Smooth muscle cell (in vitro differentiated cells): ENCODE results near the gene IRF3. TPM values are rescaled to one million over a fixed set of nuclear protein-coding genes. Genes with fewer than 3 reads are reported as not detected.

Source experiments
- DNase-seq: peaks from one replicate; lab custom pipeline; 2025; ENCODE audit not compliant: unreplicated experiment; lab: John Stamatoyannopoulos, UW
- H2AFZ ChIP-seq: fragments of 200-600 bp; sonication (generic); 2 replicates; pipeline ENCODE4 v1.6.0; 2016; ENCODE audit warnings: antibody characterized with exemption, low read depth, mild to moderate bottlenecking
- H3F3A ChIP-seq: fragments of 200-600 bp; sonication (generic); 2 replicates; pipeline ENCODE4 v1.6.0; 2017; ENCODE audit warnings: antibody characterized with exemption, low read depth
- H3K27ac ChIP-seq: fragments of 200-600 bp; sonication (generic); 2 replicates; pipeline ENCODE4 v1.5.1; 2016; ENCODE audit warnings: low read depth, mild to moderate bottlenecking
- H3K27me3 ChIP-seq: fragments of 200-600 bp; sonication (generic); 2 replicates; pipeline ENCODE4 v1.6.1; 2016; ENCODE audit warnings: low read depth, mild to moderate bottlenecking
- H3K36me3 ChIP-seq: fragments of 200-600 bp; sonication (generic); 2 replicates; pipeline ENCODE4 v1.5.1; 2016; ENCODE audit warnings: low read depth
- H3K4me1 ChIP-seq: fragments of 200-600 bp; sonication (generic); 2 replicates; pipeline ENCODE4 v1.5.1; 2016; ENCODE audit warnings: low read depth
- H3K4me2 ChIP-seq: fragments of 200-600 bp; sonication (generic); 2 replicates; pipeline ENCODE4 v1.6.0; 2016; ENCODE audit warnings: mild to moderate bottlenecking
- H3K4me3 ChIP-seq: fragments of 200-600 bp; sonication (generic); 2 replicates; pipeline ENCODE4 v1.5.1; 2016; ENCODE audit warnings: mild to moderate bottlenecking
- H3K79me2 ChIP-seq: fragments of 200-600 bp; sonication (generic); 2 replicates; pipeline ENCODE4 v1.6.0; 2016; ENCODE audit warnings: low read depth, mild to moderate bottlenecking
- H3K9ac ChIP-seq: fragments of 200-600 bp; sonication (generic); 2 replicates; pipeline ENCODE4 v1.6.0; 2016; ENCODE audit warnings: low read depth
- H3K9me3 ChIP-seq: fragments of 200-600 bp; sonication (generic); replicated peaks from 2 replicates; pipeline ENCODE4 v1.5.1; 2016; ENCODE audit warnings: low read depth
- H4K20me1 ChIP-seq: fragments of 200-600 bp; sonication (generic); 2 replicates; pipeline ENCODE4 v1.6.0; 2016; ENCODE audit warnings: low read depth
- WGBS: methylation state at CpG from one replicate; pipeline ENCODE4 v1.1.7; 2016; ENCODE audit warnings: low lambda C conversion rate; 5-methylcytosine and 5-hydroxymethylcytosine counted together
- polyA plus RNA-seq: library from polyadenylated mRNA; unstranded; fragments of >200 nt; fragmentation: Nextera tagmentation; extraction: Ambion mirVana; gene quantifications from 2 replicates; pipeline ENCODE4 v1.2.1, GENCODE V29; 2016
- total RNA-seq: library from RNA; depleted of rRNA; stranded (reverse); fragments of >200 nt; gene quantifications from 2 replicates; pipeline ENCODE4 v1.2.3, GENCODE V29; 2014
- TF ChIP-seq, protein P1 (sequence below): fragments of 200-600 bp; sonication (generic); IDR thresholded peaks from 2 replicates; pipeline ENCODE4 v1.5.1; 2017; ENCODE audit warnings: borderline replicate concordance, mild to moderate bottlenecking, antibody characterized with exemption; ENCODE audit not compliant: insufficient read depth, poor library complexity, severe bottlenecking

IRF3 gene
- total and polyA plus RNA-seq, 2 experiments from 2014 or later, result 35.1 to 45.9 TPM

GRCh38 chr19:49710372-49710951 is 44.8 kb upstream of the IRF3 start:
- Histone ChIP-seq H3K4me1 (no peaks in the 10 kb centered on the region), H3K79me2 (no peaks in the 10 kb centered on the region), H4K20me1 (no peaks in the 10 kb centered on the region), H3K27me3 (no peaks in the 10 kb centered on the region), H3K9me3 (no peaks in the 10 kb centered on the region), H3K27ac (no peak overlapping the region), H3K4me3 (no peak overlapping the region), H3K9ac (no peak overlapping the region), H2AFZ (no peak overlapping the region), H3K4me2 (no peak overlapping the region), H3F3A (no peaks in the 10 kb centered on the region), H3K36me3 (no peaks in the 10 kb centered on the region)
- no peak for DNase-seq
- TF ChIP-seq, protein P1, sequence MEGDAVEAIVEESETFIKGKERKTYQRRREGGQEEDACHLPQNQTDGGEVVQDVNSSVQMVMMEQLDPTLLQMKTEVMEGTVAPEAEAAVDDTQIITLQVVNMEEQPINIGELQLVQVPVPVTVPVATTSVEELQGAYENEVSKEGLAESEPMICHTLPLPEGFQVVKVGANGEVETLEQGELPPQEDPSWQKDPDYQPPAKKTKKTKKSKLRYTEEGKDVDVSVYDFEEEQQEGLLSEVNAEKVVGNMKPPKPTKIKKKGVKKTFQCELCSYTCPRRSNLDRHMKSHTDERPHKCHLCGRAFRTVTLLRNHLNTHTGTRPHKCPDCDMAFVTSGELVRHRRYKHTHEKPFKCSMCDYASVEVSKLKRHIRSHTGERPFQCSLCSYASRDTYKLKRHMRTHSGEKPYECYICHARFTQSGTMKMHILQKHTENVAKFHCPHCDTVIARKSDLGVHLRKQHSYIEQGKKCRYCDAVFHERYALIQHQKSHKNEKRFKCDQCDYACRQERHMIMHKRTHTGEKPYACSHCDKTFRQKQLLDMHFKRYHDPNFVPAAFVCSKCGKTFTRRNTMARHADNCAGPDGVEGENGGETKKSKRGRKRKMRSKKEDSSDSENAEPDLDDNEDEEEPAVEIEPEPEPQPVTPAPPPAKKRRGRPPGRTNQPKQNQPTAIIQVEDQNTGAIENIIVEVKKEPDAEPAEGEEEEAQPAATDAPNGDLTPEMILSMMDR, result no peak
- 82% methylated on average over 20 of the region's 20 CpGs for WGBS

DNA sequence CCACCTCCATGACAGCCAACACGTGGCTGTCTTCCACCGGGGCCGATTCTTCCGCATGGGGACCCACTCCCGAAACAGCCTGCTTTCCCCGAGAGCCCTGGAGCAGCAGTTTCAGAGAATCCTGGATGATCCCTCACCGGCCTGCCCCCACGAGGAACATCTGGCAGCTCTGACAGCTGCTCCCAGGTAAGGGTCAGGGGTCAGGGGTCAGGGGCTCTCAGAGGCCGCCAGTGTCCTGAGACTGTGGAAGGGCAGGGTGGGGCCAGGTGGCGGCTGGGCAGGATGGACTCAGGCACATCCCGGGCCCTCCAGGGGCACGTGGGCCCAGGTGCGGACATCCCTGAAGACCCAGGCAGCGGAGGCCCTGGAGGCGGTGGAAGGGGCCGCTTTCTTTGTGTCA is 40.3 kb upstream of the IRF3 start:
- no peaks in the 10 kb centered on the region for H3K9me3 ChIP-seq
- no peak overlapping the region for H3K4me3 ChIP-seq
- H3K27ac ChIP-seq, result no peak overlapping the region
- TF ChIP-seq, protein P1, result no peak
- H3K4me1 ChIP-seq, result no peaks in the 10 kb centered on the region
- DNase-seq, result no peak
- H3K27me3 ChIP-seq, result no peaks in the 10 kb centered on the region
- H2AFZ ChIP-seq, result no peak overlapping the region
- no peak overlapping the region for H3K4me2 ChIP-seq
- no peak overlapping the region for H3K9ac ChIP-seq
- H3K36me3 ChIP-seq, result no peaks in the 10 kb centered on the region
- no peaks in the 10 kb centered on the region for H3F3A ChIP-seq
- H3K79me2 ChIP-seq, result no peaks in the 10 kb centered on the region
- no peaks in the 10 kb centered on the region for H4K20me1 ChIP-seq
- 97% methylated on average over 16 of the region's 16 CpGs for WGBS

- Histone ChIP-seq H3K4me2 (no peak overlapping the region), H3F3A (no peaks in the 10 kb centered on the region), H4K20me1 (no peaks in the 10 kb centered on the region), H3K79me2 (no peaks in the 10 kb centered on the region), H3K36me3 (no peaks in the 10 kb centered on the region), H3K27me3 (no peaks in the 10 kb centered on the region), H2AFZ (no peak overlapping the region), H3K9me3 (no peaks in the 10 kb centered on the region), H3K27ac (no peak overlapping the region), H3K4me1 (no peaks in the 10 kb centered on the region), H3K4me3 (no peak overlapping the region), H3K9ac (no peak overlapping the region)
- WGBS, result 95% methylated on average over 22 of the region's 22 CpGs
- TF ChIP-seq, protein P1, result no peak
- DNase-seq, result no peak
Observed at GRCh38 chr19:49704888-49705642, 39.4 kb upstream of the IRF3 start.
